ENCODE measurements around the gene SLC35E4. TPM values are rescaled to one million over a fixed set of nuclear protein-coding genes. Genes with fewer than 3 reads are reported as not detected.

Gene SLC35E4
- total RNA-seq, 1 experiment from 2014 or later, result 5.5 TPM

DNA sequence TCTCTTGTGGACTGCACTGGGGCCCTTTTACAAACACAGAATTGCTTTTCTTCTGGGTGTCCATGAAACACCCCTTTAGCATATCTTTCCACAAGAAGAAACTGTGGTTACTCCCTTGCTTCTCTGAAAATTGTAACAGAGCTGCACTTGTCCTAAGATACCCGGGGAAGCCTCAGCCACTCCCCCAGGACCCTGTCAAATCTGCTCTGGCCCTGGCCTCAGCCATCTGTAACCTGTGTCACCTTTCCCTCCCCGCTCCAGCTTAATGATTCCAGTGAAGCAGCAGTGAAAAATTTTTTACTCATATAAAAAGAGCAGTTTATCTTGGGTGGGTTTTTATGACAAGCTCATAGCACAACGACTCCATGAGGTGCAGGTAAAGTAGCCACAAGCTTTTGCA lies 35.5 kb downstream of the SLC35E4 start:
- H3K27ac ChIP-seq (ENCODE audit: low read length), result no peak overlapping the region
- no peaks in the 10 kb centered on the region; the same call in 1 of the 2 replicates for H3K36me3 ChIP-seq (ENCODE audit: control insufficient read depth, insufficient read depth, low read length)
- H3K27me3 ChIP-seq (ENCODE audit: control insufficient read depth, insufficient read depth, low read length), result no peaks in the 10 kb centered on the region
- DNase-seq (ENCODE audit: low read depth, low spot score) (no peak), ATAC-seq (no peak)
- POLR2A ChIA-PET, result no interaction called here
- no TSS peak for BruUV-seq (replicated peaks)
- intact Hi-C loops (cut with micrococcal nuclease; ENCODE audit: unreplicated experiment) (no loop called here), in situ Hi-C loops (cut with HindIII; ENCODE audit: low pct_unique_long_range_greater_than_20kb, low sequenced_read_pairs) (no loop called here)
- H3K9me3 ChIP-seq (ENCODE audit: control insufficient read depth, insufficient read depth, low read depth, low read length), result no peaks in the 10 kb centered on the region
- 0 out of 2 replicates have a peak, but pooled peaks cover 2% of the 10 kb centered on the region for H3K4me1 ChIP-seq (ENCODE audit: control insufficient read depth, insufficient read depth, low read length)
- no peak overlapping the region for H3K4me3 ChIP-seq (ENCODE audit: low read depth in 2 of 2, low read length in 2 of 2)
- CTCF ChIA-PET, result interaction anchor here (0.7 kb wide), 1 partner anchor 11 kb away, joined by 3 read pairs; no protein-coding TSS in a partner anchor
- no peak for TF ChIP-seq REST (IDR thresholded peaks at IDR 0.05; ENCODE audit: insufficient read depth in 1 of 2, low read depth in 2 of 2, low read length in 1 of 2)
- TF ChIP-seq POLR2AphosphoS5 (IDR thresholded peaks at IDR 0.05; ENCODE audit: low read depth, low read length), result no peak
- TF ChIP-seq, protein P1, sequence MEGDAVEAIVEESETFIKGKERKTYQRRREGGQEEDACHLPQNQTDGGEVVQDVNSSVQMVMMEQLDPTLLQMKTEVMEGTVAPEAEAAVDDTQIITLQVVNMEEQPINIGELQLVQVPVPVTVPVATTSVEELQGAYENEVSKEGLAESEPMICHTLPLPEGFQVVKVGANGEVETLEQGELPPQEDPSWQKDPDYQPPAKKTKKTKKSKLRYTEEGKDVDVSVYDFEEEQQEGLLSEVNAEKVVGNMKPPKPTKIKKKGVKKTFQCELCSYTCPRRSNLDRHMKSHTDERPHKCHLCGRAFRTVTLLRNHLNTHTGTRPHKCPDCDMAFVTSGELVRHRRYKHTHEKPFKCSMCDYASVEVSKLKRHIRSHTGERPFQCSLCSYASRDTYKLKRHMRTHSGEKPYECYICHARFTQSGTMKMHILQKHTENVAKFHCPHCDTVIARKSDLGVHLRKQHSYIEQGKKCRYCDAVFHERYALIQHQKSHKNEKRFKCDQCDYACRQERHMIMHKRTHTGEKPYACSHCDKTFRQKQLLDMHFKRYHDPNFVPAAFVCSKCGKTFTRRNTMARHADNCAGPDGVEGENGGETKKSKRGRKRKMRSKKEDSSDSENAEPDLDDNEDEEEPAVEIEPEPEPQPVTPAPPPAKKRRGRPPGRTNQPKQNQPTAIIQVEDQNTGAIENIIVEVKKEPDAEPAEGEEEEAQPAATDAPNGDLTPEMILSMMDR (IDR thresholded peaks at IDR 0.05), result no peak
- no peak for TF ChIP-seq SIN3A (IDR thresholded peaks at IDR 0.05; ENCODE audit: borderline replicate concordance, insufficient read depth, low read depth, low read length)
- no peak for TF ChIP-seq TCF7L2 (IDR thresholded peaks at IDR 0.05; ENCODE audit: low read depth, low read length)

- intact Hi-C loops (cut with micrococcal nuclease; ENCODE audit: unreplicated experiment), result no loop called here
- Histone ChIP-seq H3K36me3 (ENCODE audit: control insufficient read depth, insufficient read depth, low read length) (no peaks in the 10 kb centered on the region; the same call in 1 of the 2 replicates), H3K27me3 (ENCODE audit: control insufficient read depth, insufficient read depth, low read length) (no peaks in the 10 kb centered on the region), H3K9me3 (ENCODE audit: control insufficient read depth, insufficient read depth, low read depth, low read length) (no peaks in the 10 kb centered on the region), H3K27ac (ENCODE audit: low read length) (no peak overlapping the region), H3K4me3 (ENCODE audit: low read depth in 2 of 2, low read length in 2 of 2) (no peak overlapping the region), H3K4me1 (ENCODE audit: control insufficient read depth, insufficient read depth, low read length) (0 out of 2 replicates have a peak, but pooled peaks cover 2% of the 10 kb centered on the region)
- in situ Hi-C loops (cut with HindIII; ENCODE audit: low pct_unique_long_range_greater_than_20kb, low sequenced_read_pairs), result no loop called here
- CTCF ChIA-PET, result no interaction called here
- ATAC-seq (no peak), DNase-seq (ENCODE audit: low read depth, low spot score) (no peak)
- POLR2A ChIA-PET, result no interaction called here
- BruUV-seq (replicated peaks), result no TSS peak
- no peak for TF ChIP-seq REST (IDR thresholded peaks at IDR 0.05; ENCODE audit: insufficient read depth in 1 of 2, low read depth in 2 of 2, low read length in 1 of 2)
- TF ChIP-seq, protein P1 (IDR thresholded peaks at IDR 0.05), result no peak
- no peak for TF ChIP-seq SIN3A (IDR thresholded peaks at IDR 0.05; ENCODE audit: borderline replicate concordance, insufficient read depth, low read depth, low read length)
Observed at GRCh38 chr22:30673136-30673535, 37.6 kb downstream of the SLC35E4 start.
